Endothelial cell of umbilical vein (primary cell): ENCODE measurements around the gene SLC28A1. TPM values are rescaled to one million over a fixed set of nuclear protein-coding genes. Genes with fewer than 3 reads are reported as not detected.
"Not testable (repeated sequence)": the region's sequence is repeated elsewhere in the genome, so short reads cannot be mapped to it uniquely, and the experiment has no call there.

ENCODE experiments used
- BruUV-seq: library from RNA; stranded (reverse); fragments of 400-500 nt; replicated peaks from 2 replicates; lab custom pipeline; 2021; lab: Mats Ljungman, UMichigan
- CTCF ChIA-PET: fragments of 300-600, 350-600 bp; sonication (Branson Sonifier 250); formaldehyde crosslinking; loops from one replicate; lab custom pipeline; 2021; ENCODE audit warnings: antibody characterized with exemption, inconsistent platforms; lab: Charles Lee
- POLR2A ChIA-PET: fragments of 300-600, 350-600 bp; sonication (Branson Sonifier 250); formaldehyde crosslinking; loops from one replicate; lab custom pipeline; 2021; ENCODE audit warnings: antibody characterized with exemption, inconsistent platforms; lab: Charles Lee
- DNase-seq: peaks from one replicate; pipeline ENCODE4 v3.0.0-alpha.2; 2011; ENCODE audit warnings: low read depth, low spot score
- FAIRE-seq: peaks from 2 replicates; lab custom pipeline; 2011; peaks lifted over from hg19 to GRCh38; lab: Jason Lieb, UNC
- H2AFZ ChIP-seq: 2 replicates; pipeline ENCODE4 v1.6.0; 2012; ENCODE audit warnings: low read depth, low read length, control low read depth, inconsistent platforms
- H3K27ac ChIP-seq: 2 replicates; pipeline ENCODE4 v1.5.1; 2011; ENCODE audit warnings: low read depth, mild to moderate bottlenecking, control low read depth, low read length, moderate library complexity; ENCODE audit not compliant: insufficient read depth
- H3K27me3 ChIP-seq, 2 experiments: 2 replicates each; pipeline versions ENCODE4 v1.6.0 to v1.6.1; 2011; ENCODE audit warnings: low read length in 2 of 2, mixed read lengths in 1 of 2; ENCODE audit not compliant: control insufficient read depth in 2 of 2, insufficient read depth in 2 of 2
- H3K36me3 ChIP-seq, 2 experiments: 2 replicates in 1 of 2; 3 replicates in 1 of 2; pipeline ENCODE4 v1.5.1; 2011; ENCODE audit warnings: low read length in 2 of 2, mild to moderate bottlenecking in 1 of 2, moderate library complexity in 1 of 2; ENCODE audit not compliant: control insufficient read depth in 2 of 2, insufficient read depth in 2 of 2; ENCODE audit errors: extremely low read depth in 1 of 2
- H3K4me1 ChIP-seq: 3 replicates; pipeline ENCODE4 v1.5.1; 2011; ENCODE audit warnings: mild to moderate bottlenecking, low read length; ENCODE audit not compliant: control insufficient read depth, insufficient read depth; ENCODE audit errors: extremely low read depth
- H3K4me2 ChIP-seq: 2 replicates; pipeline ENCODE4 v1.6.1; 2011; ENCODE audit warnings: low read length, control low read depth, mixed read lengths; ENCODE audit not compliant: insufficient read depth
- H3K4me3 ChIP-seq, 3 experiments: fragments of 200-600 bp in 1 of 3; sonication (generic), shearing (Covaris generic) in 1 of 3; replicated peaks in 1 of 3; 2 replicates each; pipeline ENCODE4 v1.5.1; 2011 to 2016; ENCODE audit warnings: control low read depth in 3 of 3, low read length in 3 of 3, mild to moderate bottlenecking in 2 of 3, inconsistent platforms in 1 of 3, low read depth in 1 of 3, moderate library complexity in 1 of 3; ENCODE audit not compliant: insufficient read depth in 1 of 3
- H3K79me2 ChIP-seq: 2 replicates; pipeline ENCODE4 v1.6.0; 2012; ENCODE audit warnings: low read length, inconsistent platforms; ENCODE audit not compliant: control insufficient read depth, insufficient read depth
- H3K9ac ChIP-seq: replicated peaks from 2 replicates; pipeline ENCODE3; 2011; ENCODE audit warnings: low read length, control low read depth; ENCODE audit not compliant: insufficient read depth; ENCODE audit errors: extremely low read depth
- H3K9me1 ChIP-seq: replicated peaks from 3 replicates; pipeline ENCODE4 v1.6.0; 2011; ENCODE audit warnings: mild to moderate bottlenecking, low read length; ENCODE audit not compliant: control insufficient read depth, insufficient read depth; ENCODE audit errors: extremely low read depth
- H3K9me3 ChIP-seq: replicated peaks from 2 replicates; pipeline ENCODE4 v1.5.1; 2012; ENCODE audit warnings: low read length, inconsistent platforms; ENCODE audit not compliant: control insufficient read depth, insufficient read depth
- H4K20me1 ChIP-seq: replicated peaks from 2 replicates; pipeline ENCODE3; 2011; ENCODE audit warnings: mild to moderate bottlenecking, low read length; ENCODE audit not compliant: control insufficient read depth, insufficient read depth; ENCODE audit errors: extremely low read depth
- EZH2 ChIP-seq: IDR thresholded peaks from 2 replicates; pipeline ENCODE4 v1.6.1; 2012; ENCODE audit warnings: borderline replicate concordance, low read depth, mild to moderate bottlenecking, moderate library complexity, low read length, inconsistent platforms; ENCODE audit not compliant: severe bottlenecking
- GATA2 ChIP-seq: IDR thresholded peaks from 2 replicates; pipeline ENCODE4 v1.7.0; 2011; ENCODE audit warnings: low read depth, mild to moderate bottlenecking, moderate library complexity, mixed read lengths, low read length; ENCODE audit not compliant: insufficient read length, insufficient read depth
- JUN ChIP-seq: IDR thresholded peaks from 2 replicates; pipeline ENCODE4 v1.6.1; 2011; ENCODE audit warnings: borderline replicate concordance, low read depth; ENCODE audit not compliant: insufficient read length, insufficient read depth
- MYC ChIP-seq: IDR thresholded peaks from one replicate; pipeline ENCODE4 v1.6.1; 2011; ENCODE audit warnings: mild to moderate bottlenecking, low read depth, low read length
- POLR2A ChIP-seq: IDR thresholded peaks from 2 replicates; pipeline ENCODE4 v1.6.1; 2012; ENCODE audit warnings: low read depth, mild to moderate bottlenecking, control low read depth, low read length
- POLR2AphosphoS5 ChIP-seq: IDR thresholded peaks from 2 replicates; pipeline ENCODE4 v1.6.1; 2012; ENCODE audit warnings: low read depth, mild to moderate bottlenecking, control low read depth, low read length, moderate library complexity; ENCODE audit not compliant: insufficient read depth
- dilution Hi-C: fragments of 300-500 bp; cut with MboI; formaldehyde crosslinking; loops from one replicate; pipeline ENCODE4 v1.15.0; 2019; ENCODE audit warnings: low sequenced_read_pairs; ENCODE audit not compliant: extremely low pct_ligation_motif_present
- intact Hi-C: fragments of 100-400 bp; cut with micrococcal nuclease; formaldehyde crosslinking; loops from one replicate; pipeline ENCODE4 v1.10.0; 2022
- polyA plus RNA-seq, 4 experiments: library from polyadenylated mRNA; depleted of rRNA in 3 of 4; stranded (reverse) in 3 of 4; unstranded in 1 of 4; fragments of >200 nt; gene quantifications; 2 replicates each; pipeline versions ENCODE4 v1.2.1 to v1.2.3, GENCODE V29; 2011 to 2012; ENCODE audit warnings: missing spikeins in 1 of 4
- total RNA-seq: library from RNA; stranded (reverse); gene quantifications from 2 replicates; pipeline ENCODE4 v1.2.3, GENCODE V29; 2021

Gene SLC28A1
- total and polyA plus RNA-seq, 2 donors (not counting 3 experiments of a cell fraction or from before 2014, with no cell fraction given) = not detected

- Histone ChIP-seq H2AFZ (no peak overlapping the region), H3K4me2 (no peak overlapping the region), H3K4me3 (no peak overlapping the region), H3K36me3 (no peaks in the 10 kb centered on the region), H3K27me3 (peaks cover 0 to 1% of the 10 kb centered on the region in 2 experiments), H3K27ac (no peak overlapping the region), H3K9me1 (no peaks in the 10 kb centered on the region), H3K79me2 (no peaks in the 10 kb centered on the region), H3K9ac (no peak overlapping the region), H3K4me1 (no peaks in the 10 kb centered on the region), H3K9me3 (no peaks in the 10 kb centered on the region), H4K20me1 (no peaks in the 10 kb centered on the region)
- no peak for DNase-seq
- FAIRE-seq = no peak
- TF ChIP-seq MYC (no peak), POLR2AphosphoS5 (no peak), JUN (no peak), EZH2 (no peak), GATA2 (no peak), POLR2A (no peak)
- dilution Hi-C loops = no loop called here
- intact Hi-C loops = no loop called here
- BruUV-seq = no TSS peak
- POLR2A ChIA-PET = interaction anchor here (0.7 kb wide), 1 partner anchor 115 kb away, joined by 3 read pairs; no protein-coding TSS in a partner anchor
- CTCF ChIA-PET = no interaction called here
Measured at GRCh38 chr15:84924077-84924731, 39.7 kb downstream of the SLC28A1 start.

GRCh38 chr15:84924821-84925569, 40.5 kb downstream of the SLC28A1 start:
- FAIRE-seq = not testable (repeated sequence)
- POLR2A ChIA-PET = interaction anchor here (0.7 kb wide), 1 partner anchor 116 kb away, joined by 3 read pairs; no protein-coding TSS in a partner anchor

More at GRCh38 chr15:84924821-84925569, 40.5 kb downstream of the SLC28A1 start:
- H3K36me3 ChIP-seq, H2AFZ ChIP-seq, H3K9me1 ChIP-seq, dilution Hi-C loops, H3K9me3 ChIP-seq, H3K27ac ChIP-seq, H4K20me1 ChIP-seq, H3K4me2 ChIP-seq, H3K4me1 ChIP-seq, H3K9ac ChIP-seq, H3K27me3 ChIP-seq, DNase-seq, BruUV-seq, H3K4me3 ChIP-seq, intact Hi-C loops, H3K79me2 ChIP-seq: not testable (repeated sequence)
- CTCF ChIA-PET = interaction anchor here (1.3 to 2.3 kb wide), 7 partner anchors 9 to 337 kb away, joined by 4 to 11 read pairs (median 7); no protein-coding TSS in a partner anchor
